GM18861 (cell line): ENCODE data around the gene CCDC121.
"Not testable (repeated sequence)": the region's sequence is repeated elsewhere in the genome, so short reads cannot be mapped to it uniquely, and the experiment has no call there.

ENCODE experiments used
- ATAC-seq: cut with Tn5 transposase; IDR thresholded peaks from one replicate; pipeline ENCODE4 v1.9.1; 2021; ENCODE audit not compliant: unreplicated experiment

The CCDC121 gene

GRCh38 chr2:27638037-27638637, 9.3 kb upstream of the CCDC121 start:
- ATAC-seq: no peak

GRCh38 chr2:27636766-27637165, 8.0 kb upstream of the CCDC121 start:
- no peak for ATAC-seq

DNA sequence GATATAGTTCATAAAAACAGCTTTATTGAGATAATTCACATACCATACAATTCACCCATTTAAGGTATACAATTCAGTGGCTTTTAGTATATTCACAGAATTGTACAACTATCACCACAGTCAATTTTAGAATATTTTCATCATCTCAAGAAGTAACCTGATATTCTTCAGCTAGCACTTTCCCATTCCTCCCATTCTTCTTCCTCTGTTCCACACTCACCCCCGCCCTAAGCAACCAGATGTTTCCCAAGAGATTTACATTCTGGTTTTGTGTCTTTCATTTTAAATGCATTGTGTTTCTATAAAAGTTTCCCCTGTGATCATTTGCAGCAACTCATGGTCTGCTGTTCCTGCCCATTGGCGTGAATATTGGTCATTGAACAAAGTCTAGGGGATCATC, 5.5 kb upstream of the CCDC121 start:
- no peak for ATAC-seq

DNA sequence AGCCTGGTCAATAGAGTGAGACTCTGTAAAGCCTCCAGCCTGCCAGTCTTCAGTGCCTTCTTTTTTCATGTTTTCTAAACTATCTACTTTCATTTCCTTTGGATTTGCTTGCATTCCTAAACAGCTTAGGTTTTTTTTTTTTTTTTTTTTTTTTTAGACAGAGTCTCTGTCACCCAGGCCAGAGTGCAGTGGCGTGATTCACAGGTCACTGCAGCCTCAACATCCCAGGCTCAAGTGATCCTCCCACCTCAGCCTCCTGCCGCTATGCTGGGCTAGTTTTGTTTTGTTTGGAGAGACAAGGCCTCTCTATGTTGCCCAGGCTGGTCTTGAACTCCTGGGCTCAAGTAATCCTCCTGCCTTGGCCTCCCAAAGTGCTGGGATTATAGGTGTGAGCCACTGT, 1.4 kb upstream of the CCDC121 start:
- not testable (repeated sequence) for ATAC-seq

- ATAC-seq: no peak
Measured at GRCh38 chr2:27627963-27628766, 647 bp downstream of the CCDC121 start.

DNA sequence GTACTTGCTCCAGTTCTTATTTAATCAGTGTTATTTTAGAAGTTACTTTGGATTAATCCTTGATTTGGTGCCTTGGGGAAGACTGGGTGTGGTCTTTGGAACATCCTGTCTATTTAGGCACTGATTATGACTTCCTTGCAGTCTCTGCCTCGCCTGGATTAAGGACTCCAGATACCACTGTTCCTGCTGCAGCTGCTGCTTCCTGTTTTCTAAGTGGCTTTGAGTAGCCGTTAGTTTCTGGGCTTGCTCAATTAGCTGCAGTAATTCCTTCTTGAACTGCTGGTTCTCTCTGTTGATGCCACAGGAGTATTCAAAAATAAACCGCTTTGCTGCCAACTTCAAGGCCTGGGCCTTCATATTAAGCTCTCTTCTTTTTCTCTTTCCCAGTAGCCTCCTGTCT, 1.9 kb downstream of the CCDC121 start:
- not testable (repeated sequence) for ATAC-seq

DNA sequence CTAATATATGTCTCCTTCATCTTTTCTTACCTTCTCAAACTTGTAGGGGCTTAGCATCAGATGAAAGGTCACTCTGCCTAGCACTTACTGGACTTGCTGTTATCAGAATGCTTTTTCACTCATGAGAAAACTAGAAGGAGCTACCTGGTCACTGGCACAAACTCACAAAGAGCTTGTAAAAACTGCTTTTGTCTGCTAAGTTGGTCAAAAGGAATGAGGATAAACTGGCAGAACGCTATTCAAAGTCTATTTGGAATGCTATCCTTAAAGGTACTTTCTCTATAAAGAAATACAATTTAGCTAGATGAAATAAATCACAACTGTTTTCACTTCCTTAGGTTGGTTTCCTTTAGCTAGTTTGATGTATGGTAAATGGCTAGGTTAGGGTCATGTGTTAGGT, 2.5 kb downstream of the CCDC121 start:
- not testable (repeated sequence) for ATAC-seq

- ATAC-seq: no peak
Measured at GRCh38 chr2:27624943-27625342, 3.9 kb downstream of the CCDC121 start.

GRCh38 chr2:27622921-27623384, 5.9 kb downstream of the CCDC121 start:
- ATAC-seq: no peak

- no peak for ATAC-seq
Measured at GRCh38 chr2:27621524-27621923, 7.3 kb downstream of the CCDC121 start.

DNA sequence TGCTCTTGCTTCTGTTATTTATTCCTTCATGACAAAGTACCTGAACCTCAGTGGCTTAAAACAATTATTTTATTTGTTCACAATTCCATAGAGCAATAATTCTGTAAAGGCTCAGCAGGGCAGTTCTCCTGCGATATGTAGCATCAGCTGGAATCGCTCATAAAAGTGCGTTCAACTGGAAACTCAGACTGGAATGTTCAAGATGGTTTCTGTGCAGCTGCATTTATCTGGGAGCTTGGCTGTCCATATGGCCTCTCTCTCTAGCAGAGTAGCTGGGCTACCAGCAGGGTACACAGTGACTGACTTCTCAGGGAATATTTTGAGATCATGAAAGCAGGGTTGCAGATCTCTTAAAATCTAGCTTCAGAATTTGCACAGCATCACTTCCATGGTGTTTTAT, 13.5 kb downstream of the CCDC121 start:
- no peak for ATAC-seq

GRCh38 chr2:27613985-27614384, 14.8 kb downstream of the CCDC121 start:
- no peak for ATAC-seq

GRCh38 chr2:27606611-27607010, 22.2 kb downstream of the CCDC121 start:
- no peak for ATAC-seq

DNA sequence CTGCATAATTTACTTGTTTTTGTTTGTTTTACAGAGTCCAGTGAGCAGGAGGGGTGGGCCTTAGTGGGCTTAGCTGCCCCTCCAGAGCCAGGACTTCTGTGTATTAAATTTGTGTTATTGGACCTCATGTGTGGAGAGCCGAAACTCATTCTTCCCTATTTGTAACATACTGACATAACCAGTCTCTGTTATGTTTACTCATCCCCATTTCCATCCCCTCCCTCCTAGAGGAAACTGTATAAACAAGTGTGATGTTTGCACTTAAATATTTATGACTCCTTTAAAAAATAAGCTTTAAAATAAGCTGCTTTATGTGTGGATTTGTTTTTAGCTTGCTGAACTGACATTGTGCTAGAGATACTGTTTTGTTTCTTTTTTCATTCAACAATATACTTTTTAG, 32.2 kb downstream of the CCDC121 start:
- ATAC-seq: no peak

DNA sequence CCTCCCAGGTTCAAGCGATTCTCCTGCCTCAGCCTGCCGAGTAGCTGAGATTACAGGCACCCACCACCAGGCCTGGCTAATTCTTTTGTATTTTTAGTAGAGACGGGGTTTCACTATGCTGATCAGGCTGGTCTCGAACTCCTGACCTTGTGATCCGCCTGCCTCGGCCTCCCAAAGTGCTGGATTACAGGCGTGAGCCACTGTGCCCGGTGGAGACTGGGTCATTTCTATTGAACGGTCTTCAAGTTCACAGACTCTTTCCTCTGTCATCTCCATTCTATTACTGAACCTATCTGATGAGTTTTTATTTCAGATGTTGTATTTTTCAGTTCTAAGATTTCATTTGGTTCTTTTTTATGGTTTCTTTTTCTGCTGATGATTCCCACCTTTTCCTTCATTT, 33.4 kb downstream of the CCDC121 start:
- ATAC-seq: not testable (repeated sequence)

GRCh38 chr2:27594020-27594703, 34.6 kb downstream of the CCDC121 start:
- not testable (repeated sequence) for ATAC-seq

GRCh38 chr2:27593240-27593639, 35.6 kb downstream of the CCDC121 start:
- no peak for ATAC-seq

DNA sequence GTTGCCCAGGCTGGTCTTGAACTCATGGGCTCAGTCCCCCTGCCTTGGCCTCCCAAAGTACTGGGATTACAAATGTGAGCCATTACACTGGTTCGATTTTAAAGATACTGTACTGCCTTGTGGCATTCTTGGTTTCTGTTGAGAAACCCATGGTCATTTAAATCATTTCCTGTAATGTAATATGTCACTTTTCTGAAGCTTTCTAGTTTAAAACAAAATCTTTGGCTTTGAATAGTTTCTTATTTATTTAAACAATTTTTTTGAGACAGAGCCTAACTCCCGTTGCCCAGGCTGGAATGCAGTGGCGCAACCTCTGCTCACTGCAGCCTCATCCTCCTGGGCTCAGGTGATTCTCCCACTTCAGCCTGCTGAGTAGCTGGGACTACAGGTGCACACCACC, 37.1 kb downstream of the CCDC121 start:
- no peak for ATAC-seq

DNA sequence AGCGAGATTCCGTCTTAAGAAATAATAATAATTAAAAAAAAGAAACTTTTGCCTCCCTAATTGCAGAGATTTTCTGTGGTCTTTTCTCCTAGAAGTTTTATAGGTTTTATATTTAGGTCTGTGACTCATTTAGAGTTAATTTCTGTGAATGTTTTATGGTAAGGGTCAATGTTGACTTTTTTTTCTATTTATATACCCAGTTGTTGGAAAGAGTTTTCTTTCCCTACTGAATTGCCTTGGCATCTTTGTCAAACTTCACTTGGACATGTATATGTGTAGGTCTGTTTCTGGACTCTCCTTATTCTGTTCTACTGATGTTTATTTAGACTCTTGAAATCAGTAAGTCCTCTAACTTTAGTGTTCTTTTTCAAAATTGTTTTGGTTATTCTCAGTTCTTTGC, 40.5 kb downstream of the CCDC121 start:
- ATAC-seq: no peak

GRCh38 chr2:27587025-27587424, 41.8 kb downstream of the CCDC121 start:
- no peak for ATAC-seq

GRCh38 chr2:27584597-27584996, 44.2 kb downstream of the CCDC121 start:
- no peak for ATAC-seq

- ATAC-seq: no peak
Measured at GRCh38 chr2:27583390-27583915, 45.4 kb downstream of the CCDC121 start.
